Measurements from ENCODE around the gene ICAM1. TPM values are rescaled to one million over a fixed set of nuclear protein-coding genes. Genes with fewer than 3 reads are reported as not detected.

ICAM1 gene
- total and polyA plus RNA-seq, 10 of the 15 experiments (the other 5 are each of a cell fraction or from before 2014, with no cell fraction given) = 7.6 to 115 (median 60.2) TPM

DNA sequence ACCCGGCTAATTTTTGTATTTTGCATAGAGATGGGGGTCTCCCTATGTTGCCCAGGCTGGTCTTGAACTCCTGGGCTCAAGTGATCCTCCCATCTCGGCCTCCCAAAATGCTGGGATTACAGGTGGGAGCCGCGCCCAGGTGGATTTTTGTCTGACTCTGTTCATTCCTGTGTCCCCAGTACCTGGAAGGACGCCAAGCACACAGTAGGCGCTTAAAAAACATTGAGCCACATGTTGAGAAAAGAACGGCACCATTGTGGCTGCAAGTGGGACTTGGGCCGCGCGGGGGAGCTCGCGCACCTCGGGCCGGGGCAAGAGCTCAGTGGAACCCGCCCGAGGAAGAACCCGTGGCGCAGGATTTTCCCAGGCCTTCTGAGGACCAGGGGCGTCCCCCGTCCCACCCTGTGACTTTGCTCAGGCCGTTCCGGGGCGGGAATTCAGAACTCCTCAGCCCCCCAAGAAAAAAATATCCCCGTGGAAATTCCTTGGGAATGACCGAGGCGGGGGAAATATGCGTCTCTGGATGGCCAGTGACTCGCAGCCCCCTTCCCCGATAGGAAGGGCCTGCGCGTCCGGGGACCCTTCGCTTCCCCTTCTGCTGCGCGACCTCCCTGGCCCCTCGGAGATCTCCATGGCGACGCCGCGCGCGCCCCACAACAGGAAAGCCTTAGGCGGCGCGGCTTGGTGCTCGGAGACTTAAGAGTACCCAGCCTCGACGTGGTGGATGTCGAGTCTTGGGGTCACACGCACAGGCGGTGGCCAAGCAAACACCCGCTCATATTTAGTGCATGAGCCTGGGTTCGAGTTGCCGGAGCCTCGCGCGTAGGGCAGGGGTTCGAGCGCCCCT is 1.4 kb upstream of the ICAM1 start (continued):
- TF ChIP-seq, protein P1, sequence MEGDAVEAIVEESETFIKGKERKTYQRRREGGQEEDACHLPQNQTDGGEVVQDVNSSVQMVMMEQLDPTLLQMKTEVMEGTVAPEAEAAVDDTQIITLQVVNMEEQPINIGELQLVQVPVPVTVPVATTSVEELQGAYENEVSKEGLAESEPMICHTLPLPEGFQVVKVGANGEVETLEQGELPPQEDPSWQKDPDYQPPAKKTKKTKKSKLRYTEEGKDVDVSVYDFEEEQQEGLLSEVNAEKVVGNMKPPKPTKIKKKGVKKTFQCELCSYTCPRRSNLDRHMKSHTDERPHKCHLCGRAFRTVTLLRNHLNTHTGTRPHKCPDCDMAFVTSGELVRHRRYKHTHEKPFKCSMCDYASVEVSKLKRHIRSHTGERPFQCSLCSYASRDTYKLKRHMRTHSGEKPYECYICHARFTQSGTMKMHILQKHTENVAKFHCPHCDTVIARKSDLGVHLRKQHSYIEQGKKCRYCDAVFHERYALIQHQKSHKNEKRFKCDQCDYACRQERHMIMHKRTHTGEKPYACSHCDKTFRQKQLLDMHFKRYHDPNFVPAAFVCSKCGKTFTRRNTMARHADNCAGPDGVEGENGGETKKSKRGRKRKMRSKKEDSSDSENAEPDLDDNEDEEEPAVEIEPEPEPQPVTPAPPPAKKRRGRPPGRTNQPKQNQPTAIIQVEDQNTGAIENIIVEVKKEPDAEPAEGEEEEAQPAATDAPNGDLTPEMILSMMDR (IDR thresholded peaks at IDR 0.05 in 2 of 3, conservative IDR thresholded peaks at IDR 0.05 in 1 of 3; ENCODE audit: control insufficient read depth in 2 of 3, extremely low read depth in 1 of 3, insufficient read depth in 1 of 3, low read depth in 3 of 3, low read length in 3 of 3) = peak; percentile 94 to 99 (median 97); a peak in 5 of 6 replicates
- TF ChIP-seq, protein P2, sequence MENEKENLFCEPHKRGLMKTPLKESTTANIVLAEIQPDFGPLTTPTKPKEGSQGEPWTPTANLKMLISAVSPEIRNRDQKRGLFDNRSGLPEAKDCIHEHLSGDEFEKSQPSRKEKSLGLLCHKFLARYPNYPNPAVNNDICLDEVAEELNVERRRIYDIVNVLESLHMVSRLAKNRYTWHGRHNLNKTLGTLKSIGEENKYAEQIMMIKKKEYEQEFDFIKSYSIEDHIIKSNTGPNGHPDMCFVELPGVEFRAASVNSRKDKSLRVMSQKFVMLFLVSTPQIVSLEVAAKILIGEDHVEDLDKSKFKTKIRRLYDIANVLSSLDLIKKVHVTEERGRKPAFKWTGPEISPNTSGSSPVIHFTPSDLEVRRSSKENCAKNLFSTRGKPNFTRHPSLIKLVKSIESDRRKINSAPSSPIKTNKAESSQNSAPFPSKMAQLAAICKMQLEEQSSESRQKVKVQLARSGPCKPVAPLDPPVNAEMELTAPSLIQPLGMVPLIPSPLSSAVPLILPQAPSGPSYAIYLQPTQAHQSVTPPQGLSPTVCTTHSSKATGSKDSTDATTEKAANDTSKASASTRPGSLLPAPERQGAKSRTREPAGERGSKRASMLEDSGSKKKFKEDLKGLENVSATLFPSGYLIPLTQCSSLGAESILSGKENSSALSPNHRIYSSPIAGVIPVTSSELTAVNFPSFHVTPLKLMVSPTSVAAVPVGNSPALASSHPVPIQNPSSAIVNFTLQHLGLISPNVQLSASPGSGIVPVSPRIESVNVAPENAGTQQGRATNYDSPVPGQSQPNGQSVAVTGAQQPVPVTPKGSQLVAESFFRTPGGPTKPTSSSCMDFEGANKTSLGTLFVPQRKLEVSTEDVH (IDR thresholded peaks at IDR 0.05; ENCODE audit: low read depth, partially characterized antibody) = no peak
- TF ChIP-seq HDAC6 (IDR thresholded peaks at IDR 0.05; ENCODE audit: unreplicated experiment) = no peak
- 0 out of 2 replicates have a peak, but pooled peaks have one; percentile 69 for TF ChIP-seq HDAC2 (IDR thresholded peaks at IDR 0.05)
- peak; percentile 97 for TF ChIP-seq SMARCA5 (IDR thresholded peaks at IDR 0.05)
- TF ChIP-seq MYC (IDR thresholded peaks at IDR 0.05; ENCODE audit: insufficient read depth, insufficient read length, insufficient replicate concordance, low read length, severe bottlenecking) = peak; percentile 31
- TF ChIP-seq ZBED1 (IDR thresholded peaks at IDR 0.05; ENCODE audit: borderline replicate concordance) = no peak
- TF ChIP-seq, protein P3, sequence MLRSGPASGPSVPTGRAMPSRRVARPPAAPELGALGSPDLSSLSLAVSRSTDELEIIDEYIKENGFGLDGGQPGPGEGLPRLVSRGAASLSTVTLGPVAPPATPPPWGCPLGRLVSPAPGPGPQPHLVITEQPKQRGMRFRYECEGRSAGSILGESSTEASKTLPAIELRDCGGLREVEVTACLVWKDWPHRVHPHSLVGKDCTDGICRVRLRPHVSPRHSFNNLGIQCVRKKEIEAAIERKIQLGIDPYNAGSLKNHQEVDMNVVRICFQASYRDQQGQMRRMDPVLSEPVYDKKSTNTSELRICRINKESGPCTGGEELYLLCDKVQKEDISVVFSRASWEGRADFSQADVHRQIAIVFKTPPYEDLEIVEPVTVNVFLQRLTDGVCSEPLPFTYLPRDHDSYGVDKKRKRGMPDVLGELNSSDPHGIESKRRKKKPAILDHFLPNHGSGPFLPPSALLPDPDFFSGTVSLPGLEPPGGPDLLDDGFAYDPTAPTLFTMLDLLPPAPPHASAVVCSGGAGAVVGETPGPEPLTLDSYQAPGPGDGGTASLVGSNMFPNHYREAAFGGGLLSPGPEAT (IDR thresholded peaks at IDR 0.05; ENCODE audit: low read depth) = peak; percentile 87
- TF ChIP-seq NFYB (IDR thresholded peaks at IDR 0.05; ENCODE audit: insufficient read depth, low read depth, low read length) = no peak
- TF ChIP-seq IKZF1 (conservative IDR thresholded peaks at IDR 0.05) = peak; percentile 95
- peak; percentile 84 for TF ChIP-seq RELA (IDR thresholded peaks at IDR 0.05; ENCODE audit: borderline replicate concordance, partially characterized antibody)
- TF ChIP-seq YY1 (IDR thresholded peaks at IDR 0.05; ENCODE audit: low read depth, low read length) = peak; percentile 89
- TF ChIP-seq SIX5 (IDR thresholded peaks at IDR 0.05; ENCODE audit: low read depth, low read length, severe bottlenecking) = no peak
- TF ChIP-seq KLF5 (IDR thresholded peaks at IDR 0.05; ENCODE audit: partially characterized antibody) = peak; percentile 76
- TF ChIP-seq ESRRA (IDR thresholded peaks at IDR 0.05; ENCODE audit: low read length) = peak; percentile 62; the same call in 1 of the 2 replicates
- peak; percentile 22 for TF ChIP-seq MEF2B (IDR thresholded peaks at IDR 0.05; ENCODE audit: partially characterized antibody, poor library complexity, severe bottlenecking)
- no peak for TF ChIP-seq MEF2A (IDR thresholded peaks at IDR 0.05; ENCODE audit: insufficient read depth, low read depth, low read length)
- TF ChIP-seq ZNF217 (IDR thresholded peaks at IDR 0.05) = peak; percentile 98
- TF ChIP-seq, protein P4, sequence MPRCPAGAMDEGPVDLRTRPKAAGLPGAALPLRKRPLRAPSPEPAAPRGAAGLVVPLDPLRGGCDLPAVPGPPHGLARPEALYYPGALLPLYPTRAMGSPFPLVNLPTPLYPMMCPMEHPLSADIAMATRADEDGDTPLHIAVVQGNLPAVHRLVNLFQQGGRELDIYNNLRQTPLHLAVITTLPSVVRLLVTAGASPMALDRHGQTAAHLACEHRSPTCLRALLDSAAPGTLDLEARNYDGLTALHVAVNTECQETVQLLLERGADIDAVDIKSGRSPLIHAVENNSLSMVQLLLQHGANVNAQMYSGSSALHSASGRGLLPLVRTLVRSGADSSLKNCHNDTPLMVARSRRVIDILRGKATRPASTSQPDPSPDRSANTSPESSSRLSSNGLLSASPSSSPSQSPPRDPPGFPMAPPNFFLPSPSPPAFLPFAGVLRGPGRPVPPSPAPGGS (IDR thresholded peaks at IDR 0.05; ENCODE audit: borderline replicate concordance, insufficient read depth, low read depth, low read length, poor library complexity, severe bottlenecking) = peak; percentile 15
- TF ChIP-seq RCOR1 (conservative IDR thresholded peaks at IDR 0.05; ENCODE audit: low read depth, low read length) = 0 out of 2 replicates have a peak, but pooled peaks have one; percentile 46
- peak; percentile 42; the same call in 1 of the 2 replicates for TF ChIP-seq RAD51 (IDR thresholded peaks at IDR 0.05)

All from GM12878 (cell line).